GM12878 (cell line): Measurements from ENCODE around the gene NTM. TPM values are rescaled to one million over a fixed set of nuclear protein-coding genes. Genes with fewer than 3 reads are reported as not detected.

ENCODE experiments used
- ATAC-seq: fragments of 200-7000 bp; cut with Tn5 transposase; 3 replicates; pipeline ENCODE4 v1.9.1; 2020; ENCODE audit warnings: mild to moderate bottlenecking, moderate library complexity
- BruUV-seq: library from RNA; stranded (reverse); fragments of 400-500 nt; replicated peaks from 2 replicates; lab custom pipeline; 2021; lab: Mats Ljungman, UMichigan
- CTCF ChIA-PET: fragments of 300-600 bp; sonication (Branson Sonifier 250); formaldehyde crosslinking; extraction: SDS; loops from one replicate; lab custom pipeline; 2021; ENCODE audit warnings: inconsistent platforms; lab: Yijun Ruan, JAX
- POLR2A ChIA-PET: fragments of 350-600 bp; formaldehyde crosslinking; extraction: SDS; loops from one replicate; lab custom pipeline; 2021; ENCODE audit warnings: inconsistent platforms; lab: Charles Lee
- RAD21 ChIA-PET: fragments of 300-600 bp; sonication (Branson Sonifier 250); formaldehyde crosslinking; loops from one replicate; lab custom pipeline; 2023; ENCODE audit warnings: antibody characterized with exemption; ENCODE audit not compliant: unreplicated experiment; lab: Charles Lee
- SMC1A ChIA-PET: fragments of 300-600 bp; sonication (Branson Sonifier 250); formaldehyde crosslinking; loops from one replicate; lab custom pipeline; 2023; ENCODE audit not compliant: unreplicated experiment, uncharacterized antibody; lab: Charles Lee
- DNase-seq: peaks from one replicate; pipeline ENCODE4 v3.0.0-alpha.2; 2011; ENCODE audit warnings: low read depth, low spot score
- FAIRE-seq: peaks from 3 replicates; lab custom pipeline; 2011; peaks lifted over from hg19 to GRCh38; lab: Jason Lieb, UNC
- H2AFZ ChIP-seq: 2 replicates; pipeline ENCODE4 v1.6.0; 2011; ENCODE audit warnings: low read depth, low read length, control low read depth; ENCODE audit not compliant: control insufficient read depth
- H3K27ac ChIP-seq: 2 replicates; pipeline ENCODE4 v1.5.1; 2011; ENCODE audit warnings: control low read depth; ENCODE audit not compliant: control insufficient read depth, insufficient read depth
- H3K27me3 ChIP-seq, 2 experiments: replicated peaks in 1 of 2; 2 replicates each; pipeline versions ENCODE4 v1.6.0 to v1.6.1; 2011; ENCODE audit warnings: low read length in 1 of 2; ENCODE audit not compliant: control insufficient read depth in 2 of 2, insufficient read depth in 2 of 2
- H3K36me3 ChIP-seq, 2 experiments: 2 replicates each; pipeline ENCODE4 v1.5.1; 2011; ENCODE audit warnings: low read length in 1 of 2; ENCODE audit not compliant: control insufficient read depth in 2 of 2, insufficient read depth in 2 of 2
- H3K4me1 ChIP-seq: 2 replicates; pipeline ENCODE4 v1.6.1; 2011; ENCODE audit warnings: mild to moderate bottlenecking, low read length, moderate library complexity, mixed read lengths; ENCODE audit not compliant: control insufficient read depth, insufficient read depth
- H3K4me2 ChIP-seq: 2 replicates; pipeline ENCODE4 v1.6.0; 2011; ENCODE audit warnings: control low read depth; ENCODE audit not compliant: control insufficient read depth, insufficient read depth
- H3K4me3 ChIP-seq: fragments of 200-600 bp; sonication (generic); 2 replicates; pipeline ENCODE4 v1.5.1; 2016
- H3K79me2 ChIP-seq: 2 replicates; pipeline ENCODE4 v1.6.0; 2011; ENCODE audit warnings: low read length; ENCODE audit not compliant: control insufficient read depth, insufficient read depth
- H3K9ac ChIP-seq: 2 replicates; pipeline ENCODE4 v1.8.0; 2011; ENCODE audit warnings: low read length, control low read depth, mixed read lengths; ENCODE audit not compliant: control insufficient read depth, insufficient read depth
- H3K9me3 ChIP-seq: replicated peaks from 3 replicates; pipeline ENCODE4 v1.5.1; 2011; ENCODE audit warnings: mild to moderate bottlenecking, low read length; ENCODE audit not compliant: control insufficient read depth, insufficient read depth
- H4K20me1 ChIP-seq: 2 replicates; pipeline ENCODE4 v1.6.0; 2011; ENCODE audit not compliant: control insufficient read depth, insufficient read depth
- BHLHE40 ChIP-seq, 2 experiments: fragments of 450-650 bp in 1 of 2; IDR thresholded peaks; 2 replicates each; pipeline ENCODE4 v1.6.1; 2011 to 2017; ENCODE audit warnings: low read depth in 2 of 2, borderline replicate concordance in 1 of 2, improper control_type of control experiment in 1 of 2, low read length in 1 of 2, mild to moderate bottlenecking in 1 of 2
- CREB1 ChIP-seq: IDR thresholded peaks from 2 replicates; pipeline ENCODE4 v1.6.1; 2012; ENCODE audit warnings: low read depth, mild to moderate bottlenecking, inconsistent platforms
- ESRRA ChIP-seq: IDR thresholded peaks from 2 replicates; pipeline ENCODE4 v1.6.1; 2012; ENCODE audit warnings: mild to moderate bottlenecking, low read length, improper control_type of control experiment
- HSF1 ChIP-seq: fragments of 150-350 bp; IDR thresholded peaks from 2 replicates; pipeline ENCODE4 v1.6.1; 2014; ENCODE audit warnings: mild to moderate bottlenecking, low read depth, low read length
- MXI1 ChIP-seq: fragments of 150-350 bp; IDR thresholded peaks from 2 replicates; pipeline ENCODE4 v1.6.1; 2011; ENCODE audit warnings: low read depth, mild to moderate bottlenecking, inconsistent platforms, low read length, improper control_type of control experiment
- NR2F1 ChIP-seq: fragments of 450-650 bp; conservative IDR thresholded peaks from 2 replicates; pipeline ENCODE4 v1.6.1; 2017; ENCODE audit warnings: mild to moderate bottlenecking
- RAD51 ChIP-seq: fragments of 450-650 bp; IDR thresholded peaks from 2 replicates; pipeline ENCODE4 v1.6.1; 2016; ENCODE audit warnings: moderate library complexity, mild to moderate bottlenecking, inconsistent platforms
- RUNX3 ChIP-seq: IDR thresholded peaks from 2 replicates; pipeline ENCODE4 v1.6.1; 2012; ENCODE audit warnings: low read length, inconsistent platforms
- SIN3A ChIP-seq: IDR thresholded peaks from 2 replicates; pipeline ENCODE4 v1.6.1; 2012; ENCODE audit warnings: low read depth, low read length, improper control_type of control experiment
- SMAD5 ChIP-seq: IDR thresholded peaks from 2 replicates; pipeline ENCODE4 v1.6.1; 2016; ENCODE audit warnings: antibody characterized with exemption, low read depth
- TCF7 ChIP-seq: IDR thresholded peaks from 2 replicates; pipeline ENCODE4 v1.6.1; 2014; ENCODE audit warnings: antibody characterized with exemption, borderline replicate concordance
- ZNF207 ChIP-seq: fragments of 450-650 bp; IDR thresholded peaks from 2 replicates; pipeline ENCODE4 v1.6.1; 2014; ENCODE audit warnings: antibody characterized with exemption, mild to moderate bottlenecking, borderline replicate concordance
- WGBS: methylation state at CpG from one replicate; pipeline ENCODE4 v1.1.6; 2016; ENCODE audit warnings: low lambda C conversion rate; ENCODE audit not compliant: insufficient replicate concordance, insufficient coverage; ENCODE audit errors: missing lambda C conversion rate; 5-methylcytosine and 5-hydroxymethylcytosine counted together
- in situ Hi-C: fragments of 300-500 bp; cut with MboI; formaldehyde crosslinking; loops from 9 replicates; pipeline ENCODE4 v1.14.3; 2018; ENCODE audit warnings: mixed read lengths
- intact Hi-C: fragments of 100-400 bp; cut with micrococcal nuclease; formaldehyde crosslinking; loops from one replicate; pipeline ENCODE4 v1.14.2; 2022; ENCODE audit not compliant: unreplicated experiment
- polyA plus RNA-seq, 11 experiments: library from polyadenylated mRNA; depleted of rRNA in 4 of 11; unstranded in 6 of 11; stranded (reverse) in 5 of 11; fragments of >200 nt; fragmentation: Nextera tagmentation in 4 of 11; fragmentation: Illumina TruSeq in 1 of 11; extraction: Ambion mirVana in 4 of 11; extraction: Trizol in 1 of 11; gene quantifications; 1 replicate in 1 of 11; 2 replicates in 10 of 11; pipeline versions ENCODE4 v1.2.1 to v1.2.3, GENCODE V29; 2011 to 2016; ENCODE audit warnings: inconsistent platforms in 2 of 11, missing spikeins in 2 of 11, low read depth in 1 of 11
- total RNA-seq, 4 experiments: library from RNA; depleted of rRNA in 3 of 4; stranded (reverse); fragments of >200 nt in 3 of 4; fragmentation: Illumina TruSeq in 1 of 4; extraction: Trizol in 1 of 4; gene quantifications; 2 replicates each; pipeline versions ENCODE4 v1.2.1 to v1.2.3, GENCODE V29; 2013 to 2021

Gene NTM
- total and polyA plus RNA-seq, 10 of the 15 experiments (the other 5 are each of a cell fraction or from before 2014, with no cell fraction given), result not detected

GRCh38 chr11:131975619-131976018, 605.2 kb downstream of the NTM start:
- H3K4me2 ChIP-seq, result no peak overlapping the region
- H3K4me3 ChIP-seq, result no peak overlapping the region
- no peak overlapping the region for H3K27ac ChIP-seq
- H3K27me3 ChIP-seq, result no peaks in the 10 kb centered on the region; a peak in 2 of 4 replicates
- ChIA-PET POLR2A (no interaction called here), CTCF (no interaction called here), SMC1A (no interaction called here), RAD21 (no interaction called here)
- no peak for FAIRE-seq
- no peak for DNase-seq
- no peak overlapping the region for H3K9ac ChIP-seq
- in situ Hi-C loops (no loop called here), intact Hi-C loops (no loop called here)
- no peak overlapping the region for H2AFZ ChIP-seq
- no peaks in the 10 kb centered on the region for H3K4me1 ChIP-seq
- BruUV-seq, result no TSS peak
- H4K20me1 ChIP-seq, result no peaks in the 10 kb centered on the region
- H3K79me2 ChIP-seq, result no peaks in the 10 kb centered on the region
- TF ChIP-seq ZNF207, result no peak
- 11% methylated on average over 5 of the region's 5 CpGs for WGBS
- no peaks in the 10 kb centered on the region; the same call in 2 of the 3 replicates for H3K9me3 ChIP-seq
- no peak for ATAC-seq
- H3K36me3 ChIP-seq, result no peaks in the 10 kb centered on the region

GRCh38 chr11:131976021-131976420, 605.6 kb downstream of the NTM start:
- H3K79me2 ChIP-seq, result no peaks in the 10 kb centered on the region
- no peak for FAIRE-seq
- BruUV-seq, result no TSS peak

More at GRCh38 chr11:131976021-131976420, 605.6 kb downstream of the NTM start:
- Histone ChIP-seq H3K9me3 (no peaks in the 10 kb centered on the region; the same call in 2 of the 3 replicates), H3K4me2 (no peak overlapping the region), H3K27me3 (no peaks in the 10 kb centered on the region; a peak in 2 of 4 replicates), H4K20me1 (no peaks in the 10 kb centered on the region), H3K27ac (no peak overlapping the region), H2AFZ (no peak overlapping the region), H3K9ac (no peak overlapping the region), H3K4me3 (no peak overlapping the region), H3K36me3 (no peaks in the 10 kb centered on the region), H3K4me1 (no peaks in the 10 kb centered on the region)
- ATAC-seq (no peak), DNase-seq (no peak)
- in situ Hi-C loops (no loop called here), intact Hi-C loops (no loop called here)
- TF ChIP-seq ESRRA (no peak), CREB1 (no peak), RAD51 (no peak), RUNX3 (no peak), MXI1 (no peak), TCF7 (no peak), SIN3A (no peak), NR2F1 (no peak), BHLHE40 (IDR thresholded peaks at IDR 0.05; ENCODE audit: borderline replicate concordance in 1 of 2, low read depth in 2 of 2, low read length in 1 of 2) (no peak), SMAD5 (no peak), HSF1 (no peak)
- 18% methylated on average over 3 of the region's 3 CpGs for WGBS
- ChIA-PET CTCF (interaction anchor here (0.6 kb wide), 1 partner anchor 388 kb away, joined by 3 read pairs; no protein-coding TSS in a partner anchor), SMC1A (no interaction called here), POLR2A (no interaction called here), RAD21 (no interaction called here)
